GM10266 (cell line): ENCODE data around the gene SHISA6.

Experiments
- DNase-seq: peaks from one replicate; pipeline ENCODE4 v3.0.0; 2012; ENCODE audit errors: extremely low spot score
- CTCF ChIP-seq: IDR thresholded peaks from 2 replicates; pipeline ENCODE4 v1.5.1; 2012; ENCODE audit warnings: mild to moderate bottlenecking, low read depth; ENCODE audit not compliant: control insufficient read depth, insufficient read depth; ENCODE audit errors: missing control alignments

Gene SHISA6

GRCh38 chr17:11264183-11264871 is 23.3 kb downstream of the SHISA6 start:
- DNase-seq: no peak
- peak; percentile 4 for TF ChIP-seq CTCF

GRCh38 chr17:11267999-11268575 is 27.1 kb downstream of the SHISA6 start:
- TF ChIP-seq CTCF: no peak
- DNase-seq: no peak

GRCh38 chr17:11269210-11269609 is 28.2 kb downstream of the SHISA6 start:
- no peak for DNase-seq
- TF ChIP-seq CTCF: no peak

GRCh38 chr17:11272191-11272590 is 31.2 kb downstream of the SHISA6 start:
- TF ChIP-seq CTCF: no peak
- DNase-seq: no peak

- no peak for TF ChIP-seq CTCF
- no peak for DNase-seq
Observed at GRCh38 chr17:11273596-11273995, 32.6 kb downstream of the SHISA6 start.

- no peak for TF ChIP-seq CTCF
- DNase-seq: no peak
Observed at GRCh38 chr17:11274106-11274505, 33.1 kb downstream of the SHISA6 start.

- DNase-seq: no peak
- no peak for TF ChIP-seq CTCF
Observed at GRCh38 chr17:11276486-11276885, 35.5 kb downstream of the SHISA6 start.
